ENCODE data around the gene CYP4F22. TPM values are rescaled to one million over a fixed set of nuclear protein-coding genes. Genes with fewer than 3 reads are reported as not detected.

The CYP4F22 gene
- total RNA-seq, 1 experiment from 2014 or later: not detected

- Histone ChIP-seq H3K23ac (ENCODE audit: insufficient read length, low read depth, low read length) (no peak overlapping the region), H3K9me3 (ENCODE audit: control insufficient read depth, low read depth, low read length) (peaks cover 48% of the 10 kb centered on the region), H3K4ac (ENCODE audit: low read depth, low read length) (no peak overlapping the region), H3K18ac (ENCODE audit: insufficient read length, low read depth, low read length) (no peak overlapping the region), H3K79me2 (ENCODE audit: insufficient read depth, low read length) (no peaks in the 10 kb centered on the region), H3K4me2 (ENCODE audit: insufficient read depth, insufficient read length, low read length) (no peak overlapping the region), H2AFZ (ENCODE audit: low read length) (no peak overlapping the region), H3K4me1 (ENCODE audit: insufficient read depth, low read length) (no peaks in the 10 kb centered on the region), H2BK20ac (ENCODE audit: low read depth, low read length, poor library complexity, severe bottlenecking) (no peak overlapping the region), H3K79me1 (ENCODE audit: insufficient read depth, low read depth, low read length, poor library complexity, severe bottlenecking) (no peaks in the 10 kb centered on the region), H3K14ac (ENCODE audit: insufficient read depth, low read length) (no peak overlapping the region), H2BK15ac (ENCODE audit: low read depth, low read length) (no peak overlapping the region), H3T11ph (ENCODE audit: low read length) (no peak overlapping the region), H3K56ac (ENCODE audit: insufficient read length, low read depth, low read length) (no peak overlapping the region), H3K9ac (ENCODE audit: extremely low read depth, insufficient read length, low read length) (no peak overlapping the region), H3K23me2 (ENCODE audit: insufficient read length, low read depth, low read length, poor library complexity, severe bottlenecking) (no peaks in the 10 kb centered on the region), H2AK5ac (ENCODE audit: insufficient read length, low read length) (no peak overlapping the region), H4K8ac (replicated peaks; ENCODE audit: insufficient read length, low read depth, low read length) (no peak overlapping the region), H3K27me3 (ENCODE audit: insufficient read depth, low read length) (no peaks in the 10 kb centered on the region), H2BK5ac (ENCODE audit: insufficient read length, low read length) (no peak overlapping the region), H3K27ac (ENCODE audit: insufficient read length, low read depth, low read length) (no peak overlapping the region), H2BK12ac (ENCODE audit: insufficient read length, low read depth, low read length) (no peak overlapping the region), H4K91ac (ENCODE audit: insufficient read length, low read depth, low read length) (no peak overlapping the region), H2BK120ac (ENCODE audit: low read depth, low read length, poor library complexity, severe bottlenecking) (no peak overlapping the region), H4K20me1 (ENCODE audit: control insufficient read depth, insufficient read depth, insufficient read length) (no peaks in the 10 kb centered on the region), H4K5ac (ENCODE audit: insufficient read length, low read depth, low read length) (no peak overlapping the region)
- H3K36me3 Mint-ChIP-seq (ENCODE audit: insufficient read depth in 1 of 3, low read depth in 3 of 3): peaks cover 0 to 30% (median 5%) of the 10 kb centered on the region in 3 experiments; a peak in 4 of 7 replicates
- WGBS (ENCODE audit: extremely low coverage, insufficient read length, low lambda C conversion rate): no CpG with 5 or more reads among the region's 6 CpGs
- no peaks in the 10 kb centered on the region for H3K4me1 Mint-ChIP-seq
- peaks cover 40 to 76% of the 10 kb centered on the region in 2 experiments for H3K9me3 Mint-ChIP-seq
- peaks cover 1% of the 10 kb centered on the region for H3K27me3 Mint-ChIP-seq (ENCODE audit: low read depth)
- TF ChIP-seq, protein P1, sequence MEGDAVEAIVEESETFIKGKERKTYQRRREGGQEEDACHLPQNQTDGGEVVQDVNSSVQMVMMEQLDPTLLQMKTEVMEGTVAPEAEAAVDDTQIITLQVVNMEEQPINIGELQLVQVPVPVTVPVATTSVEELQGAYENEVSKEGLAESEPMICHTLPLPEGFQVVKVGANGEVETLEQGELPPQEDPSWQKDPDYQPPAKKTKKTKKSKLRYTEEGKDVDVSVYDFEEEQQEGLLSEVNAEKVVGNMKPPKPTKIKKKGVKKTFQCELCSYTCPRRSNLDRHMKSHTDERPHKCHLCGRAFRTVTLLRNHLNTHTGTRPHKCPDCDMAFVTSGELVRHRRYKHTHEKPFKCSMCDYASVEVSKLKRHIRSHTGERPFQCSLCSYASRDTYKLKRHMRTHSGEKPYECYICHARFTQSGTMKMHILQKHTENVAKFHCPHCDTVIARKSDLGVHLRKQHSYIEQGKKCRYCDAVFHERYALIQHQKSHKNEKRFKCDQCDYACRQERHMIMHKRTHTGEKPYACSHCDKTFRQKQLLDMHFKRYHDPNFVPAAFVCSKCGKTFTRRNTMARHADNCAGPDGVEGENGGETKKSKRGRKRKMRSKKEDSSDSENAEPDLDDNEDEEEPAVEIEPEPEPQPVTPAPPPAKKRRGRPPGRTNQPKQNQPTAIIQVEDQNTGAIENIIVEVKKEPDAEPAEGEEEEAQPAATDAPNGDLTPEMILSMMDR (conservative IDR thresholded peaks at IDR 0.05): no peak
- H3K27ac Mint-ChIP-seq: no peak overlapping the region
- DNase-seq: peak; percentile 77
- peak overlapping the region in 1 of 2 experiments; percentile 38; a peak in 1 of 5 replicates for H3K4me3 Mint-ChIP-seq
These were observed 9.4 kb upstream of the CYP4F22 start for GRCh38 chr19:15498910-15499309.
